Measurements from ENCODE around the gene CEP112. TPM values are rescaled to one million over a fixed set of nuclear protein-coding genes. Genes with fewer than 3 reads are reported as not detected.

Gene CEP112
- total and polyA plus RNA-seq, 4 donors: 1.1 to 4.9 (median 1.4) TPM

DNA sequence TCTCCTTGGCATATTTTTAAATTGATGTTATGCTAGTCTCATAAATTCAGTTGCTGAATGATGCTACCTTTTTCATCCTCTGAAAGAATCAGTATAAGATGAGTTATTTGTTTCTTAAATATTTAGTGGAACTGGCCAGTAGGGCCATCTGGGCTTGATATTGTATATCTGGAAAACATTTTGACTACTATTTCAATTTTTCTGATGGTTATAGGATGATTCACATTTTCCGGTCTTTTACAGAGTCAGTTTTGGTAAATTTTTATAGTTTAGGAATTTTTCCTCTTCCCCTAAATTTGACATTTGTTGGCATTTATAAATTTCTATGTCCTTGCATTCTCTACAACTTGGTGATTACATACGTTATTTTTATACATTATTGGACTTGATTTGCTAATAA is 334.2 kb downstream of the CEP112 start:
- Histone ChIP-seq H3K27me3 (ENCODE audit: control insufficient read depth in 4 of 4, insufficient read depth in 4 of 4, low read length in 3 of 4) (no peaks in the 10 kb centered on the region), H3K9me3 (ENCODE audit: control insufficient read depth in 4 of 4, low read length in 3 of 4) (no peaks in the 10 kb centered on the region), H3K36me3 (ENCODE audit: control insufficient read depth in 4 of 4, insufficient read depth in 3 of 4, low read depth in 1 of 4, low read length in 3 of 4) (no peaks in the 10 kb centered on the region), H3K9ac (ENCODE audit: low read depth in 1 of 2, low read length in 2 of 2) (no peak overlapping the region), H3K27ac (ENCODE audit: low read depth in 1 of 2, low read length in 2 of 2) (no peak overlapping the region), H3K4me1 (ENCODE audit: control insufficient read depth in 4 of 4, insufficient read depth in 4 of 4, low read length in 3 of 4) (no peaks in the 10 kb centered on the region), H3K4me3 (ENCODE audit: low read depth in 1 of 3, low read length in 3 of 3) (no peak overlapping the region)
- WGBS: 96% methylated on average over 2 of the region's 2 CpGs
- DNase-seq (ENCODE audit: low spot score): no peak
- TF ChIP-seq RAD21 (IDR thresholded peaks at IDR 0.05): no peak

DNA sequence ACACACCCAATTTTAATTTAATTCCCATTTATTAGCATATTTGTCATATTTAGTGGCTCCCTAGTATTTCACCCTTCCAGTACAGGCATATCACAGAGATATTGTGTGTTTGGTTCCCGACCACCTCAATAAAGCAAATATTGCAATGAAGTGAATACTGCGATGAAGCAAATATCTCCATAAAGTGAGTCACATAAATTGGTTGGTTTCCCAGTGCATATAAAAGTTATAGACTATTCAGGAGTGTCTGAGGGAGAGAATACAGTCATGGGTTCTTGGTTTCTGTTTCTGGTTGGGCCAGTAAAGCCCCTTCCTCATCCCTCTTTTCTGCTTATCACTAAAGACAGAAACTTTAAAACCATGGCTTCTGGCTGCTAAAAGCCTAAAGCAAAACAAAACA is 335.1 kb downstream of the CEP112 start:
- no peaks in the 10 kb centered on the region for H3K4me1 ChIP-seq (ENCODE audit: control insufficient read depth in 4 of 4, insufficient read depth in 4 of 4, low read length in 3 of 4)
- H3K9ac ChIP-seq (ENCODE audit: low read depth in 1 of 2, low read length in 2 of 2): no peak overlapping the region
- H3K36me3 ChIP-seq (ENCODE audit: control insufficient read depth in 4 of 4, insufficient read depth in 3 of 4, low read depth in 1 of 4, low read length in 3 of 4): no peaks in the 10 kb centered on the region
- no peak for TF ChIP-seq SP1 (IDR thresholded peaks at IDR 0.05)
- no peak for TF ChIP-seq FOXA1 (IDR thresholded peaks at IDR 0.05)
- no peak for TF ChIP-seq FOXA2 (IDR thresholded peaks at IDR 0.05)
- no peak for DNase-seq (ENCODE audit: low spot score)
- no peak overlapping the region for H3K4me3 ChIP-seq (ENCODE audit: low read depth in 1 of 3, low read length in 3 of 3)
- H3K27me3 ChIP-seq (ENCODE audit: control insufficient read depth in 4 of 4, insufficient read depth in 4 of 4, low read length in 3 of 4): no peaks in the 10 kb centered on the region
- WGBS: 87% methylated on average over 2 of the region's 2 CpGs
- no peak overlapping the region for H3K27ac ChIP-seq (ENCODE audit: low read depth in 1 of 2, low read length in 2 of 2)
- no peaks in the 10 kb centered on the region for H3K9me3 ChIP-seq (ENCODE audit: control insufficient read depth in 4 of 4, low read length in 3 of 4)

DNA sequence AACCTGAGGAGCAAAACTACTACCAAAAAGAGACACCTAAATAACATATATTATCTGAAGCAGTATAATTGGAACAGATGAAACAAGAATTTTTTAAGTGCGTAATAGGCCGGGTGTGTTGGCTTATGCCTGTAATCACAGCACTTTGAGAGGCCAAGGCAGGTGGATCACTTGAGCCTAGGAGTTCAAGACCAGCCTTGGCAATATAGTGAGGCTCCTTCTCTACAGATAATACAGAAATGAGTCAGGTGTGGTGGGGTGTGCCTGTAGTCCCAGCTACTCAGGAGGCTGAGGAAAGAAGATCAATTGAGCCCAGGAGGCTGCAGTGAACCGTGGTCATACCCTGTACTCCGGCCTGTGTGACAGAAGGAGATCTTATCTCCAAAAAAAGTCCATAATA is 336.3 kb downstream of the CEP112 start:
- Histone ChIP-seq H3K9ac (ENCODE audit: low read depth in 1 of 2, low read length in 2 of 2) (no peak overlapping the region), H3K9me3 (ENCODE audit: control insufficient read depth in 4 of 4, low read length in 3 of 4) (no peaks in the 10 kb centered on the region), H3K27ac (ENCODE audit: low read depth in 1 of 2, low read length in 2 of 2) (no peak overlapping the region), H3K36me3 (ENCODE audit: control insufficient read depth in 4 of 4, insufficient read depth in 3 of 4, low read depth in 1 of 4, low read length in 3 of 4) (no peaks in the 10 kb centered on the region), H3K4me1 (ENCODE audit: control insufficient read depth in 4 of 4, insufficient read depth in 4 of 4, low read length in 3 of 4) (no peaks in the 10 kb centered on the region), H3K4me3 (ENCODE audit: low read depth in 1 of 3, low read length in 3 of 3) (no peak overlapping the region), H3K27me3 (ENCODE audit: control insufficient read depth in 4 of 4, insufficient read depth in 4 of 4, low read length in 3 of 4) (no peaks in the 10 kb centered on the region)
- WGBS: 96% methylated on average over 4 of the region's 4 CpGs
- TF ChIP-seq, protein P1, sequence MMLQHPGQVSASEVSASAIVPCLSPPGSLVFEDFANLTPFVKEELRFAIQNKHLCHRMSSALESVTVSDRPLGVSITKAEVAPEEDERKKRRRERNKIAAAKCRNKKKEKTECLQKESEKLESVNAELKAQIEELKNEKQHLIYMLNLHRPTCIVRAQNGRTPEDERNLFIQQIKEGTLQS (IDR thresholded peaks at IDR 0.05): no peak
- TF ChIP-seq FOXA2 (IDR thresholded peaks at IDR 0.05) (no peak), YY1 (IDR thresholded peaks at IDR 0.05) (no peak)
- TF ChIP-seq, protein P2, sequence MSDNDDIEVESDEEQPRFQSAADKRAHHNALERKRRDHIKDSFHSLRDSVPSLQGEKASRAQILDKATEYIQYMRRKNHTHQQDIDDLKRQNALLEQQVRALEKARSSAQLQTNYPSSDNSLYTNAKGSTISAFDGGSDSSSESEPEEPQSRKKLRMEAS (IDR thresholded peaks at IDR 0.05): no peak
- TF ChIP-seq, protein P3, sequence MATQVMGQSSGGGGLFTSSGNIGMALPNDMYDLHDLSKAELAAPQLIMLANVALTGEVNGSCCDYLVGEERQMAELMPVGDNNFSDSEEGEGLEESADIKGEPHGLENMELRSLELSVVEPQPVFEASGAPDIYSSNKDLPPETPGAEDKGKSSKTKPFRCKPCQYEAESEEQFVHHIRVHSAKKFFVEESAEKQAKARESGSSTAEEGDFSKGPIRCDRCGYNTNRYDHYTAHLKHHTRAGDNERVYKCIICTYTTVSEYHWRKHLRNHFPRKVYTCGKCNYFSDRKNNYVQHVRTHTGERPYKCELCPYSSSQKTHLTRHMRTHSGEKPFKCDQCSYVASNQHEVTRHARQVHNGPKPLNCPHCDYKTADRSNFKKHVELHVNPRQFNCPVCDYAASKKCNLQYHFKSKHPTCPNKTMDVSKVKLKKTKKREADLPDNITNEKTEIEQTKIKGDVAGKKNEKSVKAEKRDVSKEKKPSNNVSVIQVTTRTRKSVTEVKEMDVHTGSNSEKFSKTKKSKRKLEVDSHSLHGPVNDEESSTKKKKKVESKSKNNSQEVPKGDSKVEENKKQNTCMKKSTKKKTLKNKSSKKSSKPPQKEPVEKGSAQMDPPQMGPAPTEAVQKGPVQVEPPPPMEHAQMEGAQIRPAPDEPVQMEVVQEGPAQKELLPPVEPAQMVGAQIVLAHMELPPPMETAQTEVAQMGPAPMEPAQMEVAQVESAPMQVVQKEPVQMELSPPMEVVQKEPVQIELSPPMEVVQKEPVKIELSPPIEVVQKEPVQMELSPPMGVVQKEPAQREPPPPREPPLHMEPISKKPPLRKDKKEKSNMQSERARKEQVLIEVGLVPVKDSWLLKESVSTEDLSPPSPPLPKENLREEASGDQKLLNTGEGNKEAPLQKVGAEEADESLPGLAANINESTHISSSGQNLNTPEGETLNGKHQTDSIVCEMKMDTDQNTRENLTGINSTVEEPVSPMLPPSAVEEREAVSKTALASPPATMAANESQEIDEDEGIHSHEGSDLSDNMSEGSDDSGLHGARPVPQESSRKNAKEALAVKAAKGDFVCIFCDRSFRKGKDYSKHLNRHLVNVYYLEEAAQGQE (IDR thresholded peaks at IDR 0.05): no peak
- TF ChIP-seq, protein P4, sequence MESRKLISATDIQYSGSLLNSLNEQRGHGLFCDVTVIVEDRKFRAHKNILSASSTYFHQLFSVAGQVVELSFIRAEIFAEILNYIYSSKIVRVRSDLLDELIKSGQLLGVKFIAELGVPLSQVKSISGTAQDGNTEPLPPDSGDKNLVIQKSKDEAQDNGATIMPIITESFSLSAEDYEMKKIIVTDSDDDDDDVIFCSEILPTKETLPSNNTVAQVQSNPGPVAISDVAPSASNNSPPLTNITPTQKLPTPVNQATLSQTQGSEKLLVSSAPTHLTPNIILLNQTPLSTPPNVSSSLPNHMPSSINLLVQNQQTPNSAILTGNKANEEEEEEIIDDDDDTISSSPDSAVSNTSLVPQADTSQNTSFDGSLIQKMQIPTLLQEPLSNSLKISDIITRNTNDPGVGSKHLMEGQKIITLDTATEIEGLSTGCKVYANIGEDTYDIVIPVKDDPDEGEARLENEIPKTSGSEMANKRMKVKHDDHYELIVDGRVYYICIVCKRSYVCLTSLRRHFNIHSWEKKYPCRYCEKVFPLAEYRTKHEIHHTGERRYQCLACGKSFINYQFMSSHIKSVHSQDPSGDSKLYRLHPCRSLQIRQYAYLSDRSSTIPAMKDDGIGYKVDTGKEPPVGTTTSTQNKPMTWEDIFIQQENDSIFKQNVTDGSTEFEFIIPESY (IDR thresholded peaks at IDR 0.05): no peak
- no peak for DNase-seq (ENCODE audit: low spot score)

Data from liver (tissue), 9 donors.